NCI-H2081 treated with DMSO at 0.1 percent for 48 hours (cell line): Measurements from ENCODE around the gene ZNHIT3.
"Not testable (repeated sequence)": the region's sequence is repeated elsewhere in the genome, so short reads cannot be mapped to it uniquely, and the experiment has no call there.

Source experiments
- DNase-seq: peaks from one replicate; lab custom pipeline; 2025; lab: John Stamatoyannopoulos, UW

Gene ZNHIT3

GRCh38 chr17:36484021-36484420 is 2.5 kb upstream of the ZNHIT3 start:
- DNase-seq, result not testable (repeated sequence)

GRCh38 chr17:36485027-36485426 is 1.5 kb upstream of the ZNHIT3 start:
- DNase-seq, result no peak

DNA sequence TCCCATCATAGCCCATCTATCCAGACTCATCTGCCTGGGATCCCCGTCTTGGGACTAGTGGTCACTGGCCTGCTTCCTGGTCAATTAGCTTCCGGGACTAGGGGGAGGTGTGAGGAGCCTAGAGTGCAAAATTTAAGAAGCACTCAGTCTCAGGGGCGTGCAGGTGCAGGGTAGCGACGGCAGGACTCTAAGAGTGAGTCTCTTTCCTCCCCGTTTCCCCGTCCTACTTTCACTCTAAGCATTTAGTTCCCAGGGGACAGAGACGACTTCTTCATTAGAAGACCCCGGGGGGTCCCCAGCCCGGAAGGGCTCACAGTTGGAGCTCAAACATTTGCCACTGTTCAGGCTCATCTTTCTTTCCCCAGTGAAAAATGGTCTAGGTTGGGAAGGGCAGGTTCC is 677 bp upstream of the ZNHIT3 start:
- no peak for DNase-seq

DNA sequence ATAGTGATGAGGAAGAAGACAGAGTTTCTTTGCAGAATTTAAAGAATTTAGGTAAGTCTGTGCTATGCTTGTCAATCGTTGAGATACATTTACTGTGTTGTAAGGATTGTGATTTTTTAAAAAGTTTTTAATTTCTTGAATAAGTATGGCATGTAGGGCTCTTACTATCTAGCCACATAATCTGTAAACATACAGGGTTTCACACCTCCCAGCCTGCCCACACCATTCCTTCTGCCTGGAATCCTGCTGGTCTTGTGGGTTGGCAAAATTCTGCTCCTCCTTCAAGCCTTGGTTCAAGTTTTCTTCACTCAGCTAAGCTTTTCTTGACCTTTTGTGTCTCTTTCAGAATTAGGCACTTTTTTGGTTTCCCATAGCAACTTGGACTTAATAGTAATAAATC is 7.5 kb downstream of the ZNHIT3 start:
- DNase-seq, result no peak

DNA sequence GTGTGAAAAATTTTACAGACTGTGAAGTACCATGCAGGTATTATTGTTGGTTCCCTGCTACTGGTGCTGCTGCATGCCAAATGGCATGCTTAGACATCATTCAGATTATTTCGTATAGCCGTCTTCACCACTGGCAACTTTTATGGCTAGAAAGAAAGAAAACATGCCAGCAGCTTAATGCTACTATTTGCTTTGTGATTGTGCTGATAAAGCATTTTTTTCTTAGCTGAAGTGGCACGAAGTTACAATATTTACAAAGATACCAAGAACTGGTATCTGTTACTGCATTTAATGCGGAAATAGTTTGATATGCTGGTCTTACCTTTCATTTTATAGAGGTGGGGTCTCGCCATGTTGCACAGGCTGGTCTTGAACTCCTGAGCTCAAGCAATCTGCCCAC is 8.2 kb downstream of the ZNHIT3 start:
- no peak for DNase-seq

DNA sequence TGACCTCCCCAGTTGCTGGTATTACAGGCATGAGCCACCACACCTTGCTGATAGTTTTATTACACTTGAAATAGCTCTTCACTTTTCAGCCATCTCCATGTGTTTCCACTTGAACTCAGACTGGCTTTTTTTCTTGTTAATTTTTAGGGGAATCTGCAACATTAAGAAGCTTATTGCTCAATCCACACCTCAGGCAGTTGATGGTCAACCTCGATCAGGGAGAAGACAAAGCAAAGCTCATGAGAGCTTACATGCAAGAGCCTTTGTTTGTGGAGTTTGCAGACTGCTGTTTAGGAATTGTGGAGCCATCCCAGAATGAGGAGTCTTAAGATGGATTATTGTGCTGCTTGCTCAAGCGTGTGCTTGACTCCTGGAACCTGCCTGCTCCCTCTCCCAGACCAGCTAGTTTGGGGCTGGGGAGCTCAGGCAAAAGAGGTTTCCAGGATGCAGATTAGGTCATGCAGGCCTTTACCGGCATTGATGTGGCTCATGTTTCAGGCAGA is 8.6 kb downstream of the ZNHIT3 start:
- DNase-seq, result no peak

DNA sequence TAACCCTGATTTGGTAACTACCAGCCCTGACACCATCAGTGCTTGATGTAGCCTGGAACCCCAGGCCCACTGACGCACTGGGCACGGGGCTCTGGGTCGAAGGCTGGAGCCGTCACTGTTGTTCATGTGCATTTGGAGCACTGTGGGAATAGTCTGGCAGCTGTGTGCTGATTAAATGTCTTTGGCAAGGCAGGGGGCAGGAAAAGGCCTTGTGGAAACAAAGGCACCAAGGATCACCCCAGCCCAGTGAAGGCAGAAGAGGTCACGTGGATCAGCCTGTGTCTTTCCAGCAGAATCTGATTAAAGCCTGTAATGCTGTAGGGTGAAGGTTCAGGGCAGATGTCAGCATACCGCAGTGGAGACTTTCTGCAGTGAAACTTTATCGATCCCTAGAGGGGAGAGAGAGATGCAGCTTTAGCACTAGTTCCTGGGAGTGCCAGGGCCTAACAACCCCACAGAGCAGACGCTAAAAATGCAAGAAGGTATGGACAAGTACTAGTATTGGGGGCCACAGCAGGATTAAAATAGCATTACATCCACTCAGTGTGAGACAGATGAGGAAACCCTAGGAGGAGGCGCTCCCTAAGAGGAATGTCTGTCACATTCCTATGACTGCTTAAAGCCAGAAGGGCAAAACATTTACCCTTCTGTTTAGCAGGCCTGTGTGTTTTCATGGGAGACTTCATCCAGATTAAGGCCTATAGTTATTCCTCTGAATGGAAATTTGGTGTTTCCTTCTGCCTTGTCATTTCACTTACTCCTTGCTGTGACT is 9.7 kb downstream of the ZNHIT3 start:
- DNase-seq, result no peak

- DNase-seq, result no peak
Measured at GRCh38 chr17:36498155-36498554, 11.7 kb downstream of the ZNHIT3 start.

- DNase-seq, result no peak
Measured at GRCh38 chr17:36498560-36499300, 12.2 kb downstream of the ZNHIT3 start.

GRCh38 chr17:36500745-36501225 is 14.3 kb downstream of the ZNHIT3 start:
- DNase-seq, result no peak

GRCh38 chr17:36501351-36501750 is 14.9 kb downstream of the ZNHIT3 start:
- DNase-seq, result no peak

DNA sequence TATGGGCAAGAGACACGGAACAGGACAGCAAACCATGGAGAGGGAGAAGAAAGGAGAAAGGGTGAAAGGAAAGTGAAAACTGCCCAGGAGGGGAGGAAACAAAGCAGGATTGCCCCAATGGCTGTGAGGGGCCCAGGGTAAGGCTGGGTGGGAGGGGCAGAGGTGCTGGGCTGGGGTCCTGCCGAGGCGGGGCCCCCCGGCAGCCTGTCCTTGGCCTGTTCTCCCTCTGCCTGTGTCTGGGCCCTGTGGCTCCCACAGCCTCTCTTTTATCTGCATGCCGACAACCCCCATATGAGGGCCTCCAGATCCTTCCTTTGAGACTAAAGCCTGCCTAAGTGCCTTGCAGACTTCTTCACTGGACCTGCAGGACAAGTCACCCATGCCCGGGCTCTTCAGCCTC is 15.5 kb downstream of the ZNHIT3 start:
- no peak for DNase-seq

- DNase-seq, result no peak
Measured at GRCh38 chr17:36503456-36504155, 17.1 kb downstream of the ZNHIT3 start.

DNA sequence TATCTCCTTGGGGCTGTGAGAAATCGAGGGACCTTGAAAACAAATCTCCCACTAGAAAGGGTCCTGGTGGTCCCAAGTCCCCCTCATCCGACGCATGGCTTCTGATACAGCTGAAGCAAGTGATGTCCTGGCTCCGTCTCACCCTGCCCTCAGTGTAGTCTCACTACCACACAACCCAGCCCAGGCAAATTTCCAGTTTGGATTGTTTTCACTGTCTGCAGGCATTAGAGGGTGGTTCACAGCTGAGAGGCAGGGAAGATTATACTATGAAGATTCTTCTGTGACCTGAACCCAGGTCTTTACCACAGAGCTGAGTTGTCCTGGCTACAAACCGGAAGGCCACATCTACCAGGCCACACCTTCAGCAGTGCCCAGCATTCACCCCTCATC is 17.7 kb downstream of the ZNHIT3 start:
- no peak for DNase-seq

DNA sequence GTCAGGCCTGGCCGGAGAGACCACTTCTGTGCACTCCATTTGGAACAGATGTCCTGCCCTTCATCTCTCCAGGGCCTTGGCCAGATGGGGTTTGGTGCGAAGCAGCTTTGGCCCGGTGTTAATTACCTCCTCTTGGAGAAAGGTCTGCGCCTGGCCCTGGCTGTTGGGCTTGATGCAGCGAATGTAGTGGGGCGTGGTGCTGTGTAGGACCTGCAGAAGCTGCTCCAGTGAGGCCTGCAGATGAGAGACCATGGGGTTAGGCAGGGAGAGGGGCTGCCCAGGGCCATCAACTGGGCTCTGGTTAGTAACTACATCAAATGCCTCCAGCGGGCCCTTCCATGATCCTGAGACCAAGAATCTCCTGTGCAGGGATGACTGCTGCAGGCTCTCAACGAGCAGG is 18.7 kb downstream of the ZNHIT3 start:
- no peak for DNase-seq

- no peak for DNase-seq
Measured at GRCh38 chr17:36506249-36506826, 19.9 kb downstream of the ZNHIT3 start.

DNA sequence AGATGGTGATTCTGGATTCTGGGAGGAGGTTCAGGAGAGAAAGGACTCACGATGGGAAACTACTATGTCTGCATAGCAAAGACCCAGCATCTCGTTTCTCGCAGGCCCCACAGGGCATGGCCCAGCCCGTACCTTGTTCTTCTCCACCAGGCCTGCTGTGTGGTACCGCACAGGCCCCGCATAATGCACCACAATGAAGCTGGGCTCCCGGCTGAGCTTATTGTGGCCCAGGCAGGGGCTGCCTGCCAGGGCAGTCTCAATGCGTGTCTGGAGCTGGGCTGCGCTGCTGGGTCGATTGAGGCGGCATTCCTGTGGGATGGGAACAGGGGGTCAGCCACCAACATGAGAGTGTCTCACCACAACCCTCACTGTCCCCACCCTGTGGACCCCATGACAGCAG is 20.4 kb downstream of the ZNHIT3 start:
- no peak for DNase-seq

GRCh38 chr17:36507266-36507665 is 20.8 kb downstream of the ZNHIT3 start:
- no peak for DNase-seq

DNA sequence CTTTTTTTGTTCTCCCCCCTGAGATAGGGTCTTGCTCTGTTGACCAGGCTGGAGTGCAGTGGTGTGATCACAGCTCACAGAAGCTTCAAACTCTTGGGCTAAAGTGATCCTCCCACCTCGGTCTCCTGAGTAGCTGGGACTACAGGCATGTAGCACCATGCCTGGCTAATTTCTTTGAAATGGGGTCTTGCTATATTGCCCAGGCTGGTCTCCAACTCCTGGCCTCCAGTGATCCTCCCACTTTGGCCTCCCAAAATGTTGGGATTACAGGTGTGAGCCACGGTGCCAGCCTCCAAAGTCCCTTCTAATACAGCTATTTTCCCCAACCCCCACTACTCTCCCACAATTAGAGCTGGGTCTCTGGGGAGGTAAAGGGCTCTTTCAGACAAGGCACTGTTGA is 22.0 kb downstream of the ZNHIT3 start:
- not testable (repeated sequence) for DNase-seq

DNA sequence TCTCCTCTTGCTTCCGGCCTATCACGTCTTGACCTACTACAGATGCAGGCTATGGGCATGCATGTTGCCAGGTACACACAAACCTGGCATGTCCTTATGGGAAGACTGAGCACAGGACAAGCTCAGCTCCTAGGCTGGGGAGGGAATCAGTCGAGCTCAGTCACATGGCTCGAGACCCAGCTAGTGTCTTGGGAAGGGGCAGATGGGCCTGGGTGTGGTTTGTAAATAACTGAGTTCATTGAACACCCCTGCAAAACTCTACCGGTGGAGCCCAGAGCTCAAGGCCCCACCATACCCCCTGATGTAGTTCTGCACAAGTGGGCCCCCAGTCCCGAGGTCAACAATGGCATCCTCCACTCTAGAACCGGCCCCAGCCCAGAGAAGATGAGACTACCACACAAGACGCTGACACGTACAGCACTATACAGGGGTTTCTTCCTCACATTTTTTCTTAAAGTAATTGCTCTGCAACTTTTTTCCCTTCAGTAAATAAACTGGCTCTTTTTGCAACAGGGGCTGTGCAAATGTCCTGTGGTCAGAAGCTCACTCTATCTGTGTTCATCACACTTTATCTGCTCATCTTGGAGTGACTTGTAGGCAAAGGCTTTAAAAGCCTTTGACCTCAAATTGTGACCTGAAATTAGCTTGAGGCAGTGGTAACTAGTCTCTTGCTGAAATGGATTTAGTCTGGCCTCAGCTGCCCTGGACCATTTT is 22.9 kb downstream of the ZNHIT3 start:
- no peak for DNase-seq

GRCh38 chr17:36510636-36511035 is 24.2 kb downstream of the ZNHIT3 start:
- no peak for DNase-seq

DNA sequence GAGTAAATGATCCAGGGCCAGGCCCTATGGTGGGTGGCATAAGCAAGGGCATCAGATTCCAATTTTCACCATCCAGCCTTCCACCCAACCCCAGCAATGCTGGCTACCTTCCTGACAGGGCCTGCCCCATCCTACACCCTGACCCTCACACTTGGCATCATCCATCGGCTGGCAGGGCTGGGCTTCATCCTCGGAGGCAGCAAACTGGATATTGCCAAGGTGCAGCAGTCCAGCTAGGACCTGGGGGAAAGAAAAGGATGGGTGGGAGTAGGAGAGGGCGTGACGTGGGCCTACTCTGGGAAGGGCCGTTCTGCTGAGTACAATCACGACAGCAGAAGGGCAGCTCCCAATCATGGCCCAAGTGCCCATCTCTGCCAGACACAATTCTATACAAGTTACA is 24.7 kb downstream of the ZNHIT3 start:
- no peak for DNase-seq
